HUES6 (cell line): ENCODE measurements around the gene RNF187.

Experiments
- H3K27ac ChIP-seq: 2 replicates; pipeline ENCODE4 v1.7.0; 2013; ENCODE audit warnings: low read depth, mild to moderate bottlenecking, low read length, inconsistent platforms
- H3K27me3 ChIP-seq: 2 replicates; pipeline ENCODE4 v1.6.1; 2013; ENCODE audit warnings: low read length; ENCODE audit not compliant: control insufficient read depth, insufficient read depth
- H3K36me3 ChIP-seq: 2 replicates; pipeline ENCODE4 v1.6.1; 2013; ENCODE audit warnings: low read length; ENCODE audit not compliant: control insufficient read depth, insufficient read depth
- H3K4me1 ChIP-seq: 2 replicates; pipeline ENCODE4 v1.6.1; 2013; ENCODE audit warnings: low read length; ENCODE audit not compliant: control insufficient read depth, insufficient read depth
- H3K4me3 ChIP-seq: 2 replicates; pipeline ENCODE4 v1.5.1; 2013; ENCODE audit warnings: low read depth, low read length
- H3K9ac ChIP-seq: one replicate; pipeline ENCODE4 v1.6.1; 2013; ENCODE audit warnings: mild to moderate bottlenecking, low read length
- H3K9me3 ChIP-seq: 2 replicates; pipeline ENCODE4 v1.6.1; 2013; ENCODE audit warnings: low read depth, low read length; ENCODE audit not compliant: control insufficient read depth, insufficient read depth

Gene RNF187

GRCh38 chr1:228541725-228542124 lies 54.5 kb downstream of the RNF187 start:
- Histone ChIP-seq H3K27ac (no peak overlapping the region), H3K4me3 (no peak overlapping the region), H3K36me3 (no peaks in the 10 kb centered on the region), H3K9me3 (peaks cover 14% of the 10 kb centered on the region; the same call in 1 of the 2 replicates), H3K4me1 (no peaks in the 10 kb centered on the region), H3K27me3 (peaks cover 70% of the 10 kb centered on the region), H3K9ac (no peak overlapping the region)

- H3K36me3 ChIP-seq = no peaks in the 10 kb centered on the region
- H3K9me3 ChIP-seq = peaks cover 7% of the 10 kb centered on the region; the same call in 1 of the 2 replicates
- H3K4me1 ChIP-seq = no peaks in the 10 kb centered on the region
- no peak overlapping the region for H3K27ac ChIP-seq
- H3K4me3 ChIP-seq = no peak overlapping the region
- H3K9ac ChIP-seq = no peak overlapping the region
- H3K27me3 ChIP-seq = peaks cover 76% of the 10 kb centered on the region
Observed at GRCh38 chr1:228542376-228542775, 55.2 kb downstream of the RNF187 start.

GRCh38 chr1:228542981-228543380 lies 55.8 kb downstream of the RNF187 start:
- no peak overlapping the region for H3K9ac ChIP-seq
- H3K9me3 ChIP-seq = peaks cover 1% of the 10 kb centered on the region; the same call in 1 of the 2 replicates
- no peak overlapping the region for H3K27ac ChIP-seq
- H3K36me3 ChIP-seq = no peaks in the 10 kb centered on the region
- H3K4me3 ChIP-seq = no peak overlapping the region
- peaks cover 82% of the 10 kb centered on the region for H3K27me3 ChIP-seq
- no peaks in the 10 kb centered on the region for H3K4me1 ChIP-seq

DNA sequence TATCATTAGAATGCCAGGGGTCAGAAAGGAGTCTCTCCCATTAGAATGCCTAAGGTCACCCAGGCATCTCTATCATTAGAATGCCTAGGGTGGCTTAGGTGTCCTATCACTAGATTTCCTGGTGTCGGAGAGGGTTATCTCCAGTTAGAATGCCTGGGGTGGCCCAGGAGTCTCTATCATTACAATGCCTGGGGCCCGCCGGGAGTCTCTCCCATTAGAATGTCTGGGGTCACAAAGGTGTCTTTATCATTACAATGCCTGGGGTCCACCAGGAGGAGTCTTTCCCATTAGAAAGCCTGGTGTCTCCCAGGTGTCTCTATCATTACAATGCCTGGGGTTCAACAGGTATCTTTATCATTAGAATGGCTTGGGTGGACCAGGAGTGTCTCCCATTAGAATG lies 56.2 kb downstream of the RNF187 start:
- no peak overlapping the region for H3K27ac ChIP-seq
- H3K4me3 ChIP-seq = no peak overlapping the region
- no peak overlapping the region for H3K9ac ChIP-seq
- H3K9me3 ChIP-seq = no peaks in the 10 kb centered on the region
- H3K4me1 ChIP-seq = no peaks in the 10 kb centered on the region
- H3K27me3 ChIP-seq = peaks cover 79% of the 10 kb centered on the region
- H3K36me3 ChIP-seq = no peaks in the 10 kb centered on the region

GRCh38 chr1:228544021-228544850 lies 57.1 kb downstream of the RNF187 start:
- no peaks in the 10 kb centered on the region for H3K4me1 ChIP-seq
- peaks cover 4% of the 10 kb centered on the region; the same call in 1 of the 2 replicates for H3K9me3 ChIP-seq
- H3K36me3 ChIP-seq = no peaks in the 10 kb centered on the region
- no peak overlapping the region for H3K27ac ChIP-seq
- peaks cover 74% of the 10 kb centered on the region for H3K27me3 ChIP-seq
- no peak overlapping the region for H3K4me3 ChIP-seq
- no peak overlapping the region for H3K9ac ChIP-seq

GRCh38 chr1:228544921-228545591 lies 57.9 kb downstream of the RNF187 start:
- H3K36me3 ChIP-seq = no peaks in the 10 kb centered on the region
- no peak overlapping the region for H3K4me3 ChIP-seq
- no peaks in the 10 kb centered on the region for H3K4me1 ChIP-seq
- peaks cover 73% of the 10 kb centered on the region for H3K27me3 ChIP-seq
- no peak overlapping the region for H3K9ac ChIP-seq
- peaks cover 4% of the 10 kb centered on the region; the same call in 1 of the 2 replicates for H3K9me3 ChIP-seq
- no peak overlapping the region for H3K27ac ChIP-seq
